Activated T-helper 1 cell treated with anti-CD3 and anti-CD28 coated beads, Interleukin-2, amount 50 U/mL, for 16 hours (primary cell): ENCODE results near the gene NSF.

Experiments
- DNase-seq, 2 donors: peaks; one replicate each; pipeline ENCODE4 v3.0.0-alpha.2; 2020; ENCODE audit warnings: low read depth in 1 of 2, low spot score in 1 of 2

The NSF gene

GRCh38 chr17:46796524-46796923 lies 206.1 kb downstream of the NSF start:
- no peak for DNase-seq

- DNase-seq = no peak
These were observed 206.6 kb downstream of the NSF start for GRCh38 chr17:46796956-46797530.

GRCh38 chr17:46800573-46800972 lies 210.1 kb downstream of the NSF start:
- no peak for DNase-seq

GRCh38 chr17:46802800-46803199 lies 212.3 kb downstream of the NSF start:
- DNase-seq = no peak

GRCh38 chr17:46803544-46803943 lies 213.1 kb downstream of the NSF start:
- DNase-seq = no peak

GRCh38 chr17:46805771-46806170 lies 215.3 kb downstream of the NSF start:
- no peak for DNase-seq
